Mesenchymal stem cell (in vitro differentiated cells and primary cell): Measurements from ENCODE around the gene CEP85.

Experiments used
- DNase-seq: peaks from one replicate; pipeline ENCODE4 v3.0.0-alpha.2; 2013
- H2AFZ ChIP-seq: one replicate; pipeline ENCODE4 v1.6.1; 2013; ENCODE audit warnings: low read depth, mild to moderate bottlenecking, control low read depth, inconsistent platforms, low read length, moderate library complexity
- H2AK5ac ChIP-seq: 2 replicates; pipeline ENCODE4 v1.6.1; 2013; ENCODE audit warnings: low read length, moderate library complexity, mild to moderate bottlenecking, inconsistent platforms; ENCODE audit not compliant: severe bottlenecking
- H2BK120ac ChIP-seq: one replicate; pipeline ENCODE4 v1.6.1; 2013; ENCODE audit warnings: low read depth, mild to moderate bottlenecking, inconsistent platforms, low read length, moderate library complexity
- H2BK12ac ChIP-seq, 2 experiments: one replicate each; pipeline ENCODE4 v1.6.1; 2013; ENCODE audit warnings: inconsistent platforms in 2 of 2, low read length in 2 of 2, mild to moderate bottlenecking in 2 of 2, moderate library complexity in 2 of 2, control low read depth in 1 of 2
- H2BK15ac ChIP-seq: one replicate; pipeline ENCODE4 v1.6.1; 2013; ENCODE audit warnings: mild to moderate bottlenecking, low read depth, inconsistent platforms; ENCODE audit not compliant: poor library complexity, severe bottlenecking
- H2BK5ac ChIP-seq: 2 replicates; pipeline ENCODE4 v1.6.1; 2013; ENCODE audit warnings: low read depth, mild to moderate bottlenecking, low read length, control low read depth, inconsistent platforms; ENCODE audit not compliant: poor library complexity, severe bottlenecking
- H3K14ac ChIP-seq, 2 experiments: one replicate each; pipeline ENCODE4 v1.6.1; 2013; ENCODE audit warnings: inconsistent platforms in 2 of 2, low read length in 2 of 2, control low read depth in 1 of 2, mild to moderate bottlenecking in 1 of 2, moderate library complexity in 1 of 2
- H3K18ac ChIP-seq, 2 experiments: one replicate each; pipeline ENCODE4 v1.6.1; 2013; ENCODE audit warnings: inconsistent platforms in 2 of 2, low read length in 2 of 2, control low read depth in 1 of 2, low read depth in 1 of 2, mild to moderate bottlenecking in 1 of 2
- H3K23ac ChIP-seq, 2 experiments: one replicate each; pipeline ENCODE4 v1.6.1; 2013; ENCODE audit warnings: inconsistent platforms in 2 of 2, low read length in 2 of 2, mild to moderate bottlenecking in 2 of 2, moderate library complexity in 2 of 2, control low read depth in 1 of 2
- H3K27ac ChIP-seq: 2 replicates; pipeline ENCODE4 v1.5.1; 2013; ENCODE audit warnings: mild to moderate bottlenecking, moderate library complexity, low read length, control low read depth, inconsistent platforms; ENCODE audit not compliant: poor library complexity, severe bottlenecking
- H3K27me3 ChIP-seq, 2 experiments: 2 replicates each; pipeline versions ENCODE4 v1.6.1 to v1.7.0; 2013; ENCODE audit warnings: low read length in 2 of 2, mild to moderate bottlenecking in 2 of 2, moderate library complexity in 2 of 2, control low read depth in 1 of 2, inconsistent platforms in 1 of 2; ENCODE audit not compliant: control insufficient read depth in 1 of 2, insufficient read depth in 1 of 2
- H3K36me3 ChIP-seq, 2 experiments: 2 replicates each; pipeline versions ENCODE4 v1.6.1 to v1.7.0; 2013; ENCODE audit warnings: low read length in 2 of 2, control low read depth in 1 of 2, inconsistent platforms in 1 of 2, low read depth in 1 of 2, mild to moderate bottlenecking in 1 of 2; ENCODE audit not compliant: insufficient read depth in 2 of 2, control insufficient read depth in 1 of 2
- H3K4ac ChIP-seq, 2 experiments: one replicate each; pipeline ENCODE4 v1.6.1; 2013; ENCODE audit warnings: inconsistent platforms in 2 of 2, low read length in 2 of 2, mild to moderate bottlenecking in 2 of 2, moderate library complexity in 2 of 2, control low read depth in 1 of 2, low read depth in 1 of 2
- H3K4me1 ChIP-seq: 2 replicates; pipeline ENCODE4 v1.6.1; 2013; ENCODE audit warnings: low read depth, low read length, control low read depth; ENCODE audit not compliant: control insufficient read depth, insufficient read depth
- H3K4me2 ChIP-seq: 2 replicates; pipeline ENCODE4 v1.6.1; 2013; ENCODE audit warnings: low read length, mild to moderate bottlenecking, inconsistent platforms; ENCODE audit not compliant: poor library complexity, severe bottlenecking
- H3K4me3 ChIP-seq, 2 experiments: 2 replicates each; pipeline versions ENCODE4 v1.5.1 to v1.7.0; 2013; ENCODE audit warnings: low read length in 2 of 2, mild to moderate bottlenecking in 2 of 2, control low read depth in 1 of 2, low read depth in 1 of 2; ENCODE audit not compliant: insufficient read depth in 1 of 2
- H3K79me1 ChIP-seq: replicated peaks from 2 replicates; pipeline ENCODE4 v1.6.1; 2013; ENCODE audit warnings: mild to moderate bottlenecking, control low read depth, low read length, inconsistent platforms; ENCODE audit not compliant: poor library complexity, severe bottlenecking
- H3K9ac ChIP-seq: 2 replicates; pipeline ENCODE4 v1.7.0; 2013; ENCODE audit warnings: mild to moderate bottlenecking, low read length, moderate library complexity
- H3K9me3 ChIP-seq: 2 replicates; pipeline ENCODE4 v1.7.0; 2013; ENCODE audit warnings: mild to moderate bottlenecking, low read length; ENCODE audit not compliant: control insufficient read depth
- H4K8ac ChIP-seq: one replicate; pipeline ENCODE4 v1.6.1; 2013; ENCODE audit warnings: inconsistent platforms, mild to moderate bottlenecking, low read length, moderate library complexity
- H4K91ac ChIP-seq: one replicate; pipeline ENCODE4 v1.6.1; 2013; ENCODE audit warnings: mild to moderate bottlenecking, low read length, inconsistent platforms
- WGBS: methylation state at CpG from one replicate; pipeline ENCODE4 v1.1.7; 2013; ENCODE audit warnings: mixed read lengths; 5-methylcytosine and 5-hydroxymethylcytosine counted together

CEP85 gene

DNA sequence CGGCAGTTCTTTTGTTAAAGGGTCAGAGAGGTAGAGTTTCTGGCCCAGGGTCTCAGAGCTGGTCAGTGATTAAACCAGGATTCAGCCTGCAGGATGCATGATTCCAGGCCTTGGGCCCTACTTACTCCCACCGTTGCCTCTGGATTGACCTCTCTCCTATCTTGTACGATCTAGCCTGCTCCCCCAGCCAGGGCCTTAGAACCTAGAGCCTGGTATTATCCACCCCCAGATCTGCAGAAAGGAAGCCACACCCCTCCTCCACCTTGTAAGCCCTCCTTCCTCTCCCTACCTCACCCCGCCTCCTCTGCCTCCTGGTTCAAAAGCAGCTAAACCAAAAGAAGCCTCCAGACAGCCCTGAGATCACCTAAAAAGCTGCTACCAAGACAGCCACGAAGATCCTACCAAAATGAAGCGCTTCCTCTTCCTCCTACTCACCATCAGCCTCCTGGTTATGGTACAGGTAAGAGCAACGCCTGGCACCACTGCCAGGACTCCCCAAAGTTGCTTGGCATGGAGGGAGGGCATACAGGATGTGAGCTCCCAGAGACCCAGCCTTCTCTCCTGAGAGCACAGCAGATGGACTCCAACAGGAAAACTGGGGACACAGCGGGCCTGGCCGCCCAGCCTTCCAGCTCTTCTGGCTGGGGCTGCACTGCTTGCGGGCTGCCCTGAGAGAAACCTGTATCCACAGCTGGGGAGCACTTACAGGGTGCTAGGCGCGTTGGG is 83.8 kb downstream of the CEP85 start, which contains the start of gene CD52:
Gene CD52 (plus strand): TSS at position 347 of the 726 bp plus-strand sequence. CDS start 60 bp downstream, at position 407.
- no peak within 1 kb of the TSS for H4K91ac ChIP-seq
- no peak within 1 kb of the TSS for H3K18ac ChIP-seq
- H2BK120ac ChIP-seq = no peak within 1 kb of the TSS
- H3K4ac ChIP-seq = no peak within 1 kb of the TSS
- WGBS = 79% methylated on average over 10 of the region's 12 CpGs
- H2BK12ac ChIP-seq = peak within 1 kb of the TSS in 1 of 2 experiments; percentile 42
- H3K14ac ChIP-seq = no peak within 1 kb of the TSS
- H3K4me1 ChIP-seq = peaks cover 4% of the 10 kb centered on the region
- no peak within 1 kb of the TSS for H2BK5ac ChIP-seq
- H3K4me2 ChIP-seq = no peak within 1 kb of the TSS
- no peak within 1 kb of the TSS for H3K27ac ChIP-seq
- H2AK5ac ChIP-seq = no peak within 1 kb of the TSS
- H3K4me3 ChIP-seq = no peak within 1 kb of the TSS
- no peaks in the 10 kb centered on the region for H3K36me3 ChIP-seq
- no peak within 1 kb of the TSS for H4K8ac ChIP-seq
- H3K9ac ChIP-seq = no peak within 1 kb of the TSS
- H3K79me1 ChIP-seq = no peaks in the 10 kb centered on the region
- H3K23ac ChIP-seq = no peak within 1 kb of the TSS
- no peaks in the 10 kb centered on the region for H3K9me3 ChIP-seq
- DNase-seq = no peak
- peaks cover 0 to 14% of the 10 kb centered on the region in 2 experiments for H3K27me3 ChIP-seq
- no peak within 1 kb of the TSS for H2BK15ac ChIP-seq
- no peak within 1 kb of the TSS for H2AFZ ChIP-seq

DNA sequence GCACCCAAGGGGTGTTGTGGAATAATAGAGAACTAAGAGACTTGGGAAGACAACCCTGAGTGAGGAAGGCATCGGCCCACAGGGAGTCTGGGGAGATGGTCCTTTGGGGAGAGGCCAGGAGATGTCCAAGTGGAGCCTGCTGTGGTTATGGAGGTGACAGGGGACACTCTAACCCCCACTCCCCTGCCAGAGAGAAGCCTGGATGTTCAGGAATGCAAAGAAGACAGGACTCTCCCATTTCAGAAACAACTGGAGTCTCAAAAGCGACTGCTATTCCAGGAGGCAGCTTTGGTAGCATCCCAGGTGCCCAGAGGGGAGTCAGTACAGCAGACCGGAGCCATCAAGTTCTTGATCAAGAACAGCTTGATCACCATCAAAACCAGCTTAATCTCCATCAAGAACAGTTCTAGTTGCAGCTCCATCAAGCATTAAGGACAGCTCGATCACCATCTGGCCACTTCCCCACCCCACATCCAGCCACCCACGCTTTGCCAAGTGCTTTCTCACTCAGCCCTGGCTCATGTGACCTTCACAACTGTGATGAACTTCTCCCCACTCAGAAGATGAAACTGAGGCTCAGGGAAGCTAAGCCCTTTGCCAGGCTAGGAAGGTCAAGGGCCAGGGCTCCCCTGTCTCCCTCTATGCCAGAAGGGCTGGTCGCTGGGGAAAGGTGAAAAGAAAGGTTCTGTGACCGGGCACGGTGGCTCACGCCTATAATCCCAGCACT is 84.5 kb downstream of the CEP85 start:
- no peak overlapping the region for H3K18ac ChIP-seq
- peaks cover 0 to 14% of the 10 kb centered on the region in 2 experiments for H3K27me3 ChIP-seq
- H2BK120ac ChIP-seq = no peak overlapping the region

DNA sequence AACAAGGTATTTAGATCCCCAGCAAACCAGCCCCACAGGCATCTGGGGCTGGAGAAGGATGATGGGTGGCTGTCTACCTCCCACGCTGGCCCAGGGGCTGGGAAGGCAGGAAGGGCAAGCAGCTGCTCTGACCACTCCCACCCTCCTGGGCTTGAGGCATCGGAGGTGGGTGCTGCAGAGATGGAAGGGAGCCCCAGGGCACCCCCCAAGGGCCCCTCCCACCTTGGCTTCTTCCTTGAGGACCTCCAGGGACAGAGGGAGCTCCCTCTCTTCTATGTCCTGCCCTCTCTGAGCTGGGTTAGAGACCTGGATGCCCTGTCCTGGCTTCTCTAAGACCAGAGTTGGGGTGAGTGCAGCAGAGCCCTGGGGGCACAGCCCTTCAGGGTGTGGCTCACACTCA is 86.9 kb downstream of the CEP85 start:
- 77% methylated on average over 2 of the region's 2 CpGs for WGBS

More for the DNA sequence above, 84.5 kb downstream of the CEP85 start:
- H3K4me3 ChIP-seq = no peak overlapping the region
- no peak overlapping the region for H2AK5ac ChIP-seq
- no peak overlapping the region for H3K9ac ChIP-seq
- H2BK12ac ChIP-seq = peak overlapping the region in 1 of 2 experiments; percentile 42
- peaks cover 4% of the 10 kb centered on the region for H3K4me1 ChIP-seq
- DNase-seq = no peak
- no peak overlapping the region for H3K14ac ChIP-seq
- H3K36me3 ChIP-seq = no peaks in the 10 kb centered on the region
- H3K4me2 ChIP-seq = no peak overlapping the region
- H3K79me1 ChIP-seq = no peaks in the 10 kb centered on the region
- H3K4ac ChIP-seq = no peak overlapping the region
- H4K91ac ChIP-seq = no peak overlapping the region
- H4K8ac ChIP-seq = no peak overlapping the region
- H3K9me3 ChIP-seq = no peaks in the 10 kb centered on the region
- 94% methylated on average over 9 of the region's 9 CpGs for WGBS
- H2AFZ ChIP-seq = no peak overlapping the region
- H3K27ac ChIP-seq = no peak overlapping the region
- H3K23ac ChIP-seq = no peak overlapping the region
- H2BK15ac ChIP-seq = no peak overlapping the region
- no peak overlapping the region for H2BK5ac ChIP-seq

More for the DNA sequence above, 86.9 kb downstream of the CEP85 start:
- peak overlapping the region; percentile 71 for H4K8ac ChIP-seq
- peaks cover 4% of the 10 kb centered on the region for H3K4me1 ChIP-seq
- H3K23ac ChIP-seq = no peak overlapping the region
- peak overlapping the region in 1 of 2 experiments; percentile 9 for H3K4ac ChIP-seq
- H3K27me3 ChIP-seq = peaks cover 0 to 13% of the 10 kb centered on the region in 2 experiments
- H2BK5ac ChIP-seq = no peak overlapping the region
- peak overlapping the region; percentile 48 for H3K9ac ChIP-seq
- no peaks in the 10 kb centered on the region for H3K9me3 ChIP-seq
- H2BK120ac ChIP-seq = no peak overlapping the region
- H3K4me3 ChIP-seq = no peak overlapping the region
- no peak overlapping the region for H3K18ac ChIP-seq
- H2AFZ ChIP-seq = no peak overlapping the region
- no peak overlapping the region for H3K27ac ChIP-seq
- DNase-seq = no peak
- no peak overlapping the region for H3K14ac ChIP-seq
- H2AK5ac ChIP-seq = no peak overlapping the region
- H3K4me2 ChIP-seq = no peak overlapping the region
- H3K36me3 ChIP-seq = no peaks in the 10 kb centered on the region
- H2BK12ac ChIP-seq = peak overlapping the region in 1 of 2 experiments; percentile 25
- H2BK15ac ChIP-seq = no peak overlapping the region
- H3K79me1 ChIP-seq = no peaks in the 10 kb centered on the region
- H4K91ac ChIP-seq = peak overlapping the region; percentile 43
